MM.1S (cell line): ENCODE measurements around the gene MAPK11.

Experiments used
- DNase-seq: peaks from one replicate; pipeline ENCODE4 v3.0.0-alpha.2; 2015
- H2AFZ ChIP-seq: fragments of 300-600 bp; sonication (generic); 2 replicates; pipeline ENCODE4 v1.6.0; 2016; ENCODE audit warnings: antibody characterized with exemption, low read length
- H3F3A ChIP-seq: fragments of 300-600 bp; sonication (generic); 2 replicates; pipeline ENCODE4 v1.6.1; 2016; ENCODE audit warnings: mild to moderate bottlenecking, antibody characterized with exemption, low read length, moderate library complexity, mixed read lengths; ENCODE audit not compliant: insufficient read depth
- H3K27ac ChIP-seq: fragments of 300-600 bp; sonication (generic); 2 replicates; pipeline ENCODE4 v1.5.1; 2016; ENCODE audit warnings: mild to moderate bottlenecking, low read length
- H3K27me3 ChIP-seq: fragments of 300-600 bp; sonication (generic); replicated peaks from 2 replicates; pipeline ENCODE4 v1.6.0; 2016; ENCODE audit warnings: low read length; ENCODE audit not compliant: insufficient read depth
- H3K36me3 ChIP-seq: fragments of 300-600 bp; sonication (generic); replicated peaks from 2 replicates; pipeline ENCODE4 v1.6.1; 2016; ENCODE audit warnings: mild to moderate bottlenecking, low read length, mixed read lengths; ENCODE audit not compliant: insufficient read depth
- H3K4me1 ChIP-seq: fragments of 300-600 bp; sonication (generic); 2 replicates; pipeline ENCODE4 v1.6.1; 2016; ENCODE audit warnings: low read length, mixed read lengths
- H3K4me2 ChIP-seq: fragments of 300-600 bp; sonication (generic); 2 replicates; pipeline ENCODE4 v1.6.0; 2016; ENCODE audit warnings: low read depth, low read length
- H3K4me3 ChIP-seq: fragments of 300-600 bp; sonication (generic); 2 replicates; pipeline ENCODE4 v1.5.1; 2016; ENCODE audit warnings: low read length, mixed read lengths
- H3K79me2 ChIP-seq: fragments of 300-600 bp; sonication (generic); 2 replicates; pipeline ENCODE4 v1.6.1; 2016; ENCODE audit warnings: mixed run types, low read length, mixed read lengths
- H3K9ac ChIP-seq: fragments of 300-600 bp; sonication (generic); 2 replicates; pipeline ENCODE4 v1.6.1; 2016; ENCODE audit warnings: low read length, mixed read lengths
- H3K9me2 ChIP-seq: fragments of 300-600 bp; sonication (generic); replicated peaks from 2 replicates; pipeline ENCODE4 v1.6.1; 2016; ENCODE audit warnings: mild to moderate bottlenecking, low read length, mixed read lengths; ENCODE audit not compliant: insufficient read depth
- H3K9me3 ChIP-seq: fragments of 300-600 bp; sonication (generic); replicated peaks from 2 replicates; pipeline ENCODE4 v1.6.1; 2016; ENCODE audit warnings: mild to moderate bottlenecking, low read length, mixed read lengths; ENCODE audit not compliant: insufficient read depth
- H4K20me1 ChIP-seq: fragments of 300-600 bp; sonication (generic); 2 replicates; pipeline ENCODE4 v1.6.1; 2016; ENCODE audit warnings: mild to moderate bottlenecking, low read length, moderate library complexity, mixed read lengths; ENCODE audit not compliant: insufficient read depth
- CTCF ChIP-seq: fragments of 300-600 bp; sonication (generic); IDR thresholded peaks from 2 replicates; pipeline ENCODE4 v1.5.1; 2016; ENCODE audit warnings: antibody characterized with exemption, low read length, mixed read lengths
- EZH2 ChIP-seq: fragments of 300-600 bp; sonication (generic); optimal IDR thresholded peaks from 2 replicates; pipeline ENCODE3; 2017; ENCODE audit warnings: low read depth, mild to moderate bottlenecking, antibody characterized with exemption, low read length, mixed read lengths
- EZH2phosphoT487 ChIP-seq: fragments of 300-600 bp; sonication (generic); IDR thresholded peaks from 2 replicates; pipeline ENCODE4 v1.6.1; 2018; ENCODE audit warnings: antibody characterized with exemption, low read length

The MAPK11 gene

GRCh38 chr22:50311606-50312351, 41.6 kb upstream of the MAPK11 start:
- Histone ChIP-seq H4K20me1 (no peaks in the 10 kb centered on the region), H3K4me3 (no peak overlapping the region), H3K9me2 (no peaks in the 10 kb centered on the region), H2AFZ (no peak overlapping the region), H3K9me3 (no peaks in the 10 kb centered on the region), H3K27me3 (no peaks in the 10 kb centered on the region), H3K4me2 (no peak overlapping the region), H3K79me2 (peaks cover 14% of the 10 kb centered on the region), H3F3A (peaks cover 19% of the 10 kb centered on the region), H3K9ac (no peak overlapping the region), H3K4me1 (peaks cover 29% of the 10 kb centered on the region), H3K36me3 (no peaks in the 10 kb centered on the region), H3K27ac (no peak overlapping the region)
- no peak for DNase-seq
- TF ChIP-seq EZH2phosphoT487, result no peak
- no peak for TF ChIP-seq CTCF
- TF ChIP-seq EZH2, result no peak

GRCh38 chr22:50310949-50311444, 40.8 kb upstream of the MAPK11 start:
- no peaks in the 10 kb centered on the region for H4K20me1 ChIP-seq
- H3K4me2 ChIP-seq, result no peak overlapping the region
- no peaks in the 10 kb centered on the region for H3K27me3 ChIP-seq
- H3K9me2 ChIP-seq, result no peaks in the 10 kb centered on the region
- no peak overlapping the region for H3K9ac ChIP-seq
- H3K79me2 ChIP-seq, result peaks cover 22% of the 10 kb centered on the region
- H3K9me3 ChIP-seq, result no peaks in the 10 kb centered on the region
- H3K4me3 ChIP-seq, result no peak overlapping the region
- H3F3A ChIP-seq, result peaks cover 19% of the 10 kb centered on the region
- H3K36me3 ChIP-seq, result no peaks in the 10 kb centered on the region
- DNase-seq, result no peak
- H3K4me1 ChIP-seq, result peaks cover 32% of the 10 kb centered on the region
- no peak overlapping the region for H3K27ac ChIP-seq
- TF ChIP-seq CTCF (no peak), EZH2 (no peak), EZH2phosphoT487 (no peak)
- H2AFZ ChIP-seq, result no peak overlapping the region

GRCh38 chr22:50310031-50310722, 40.0 kb upstream of the MAPK11 start:
- Histone ChIP-seq H3F3A (peaks cover 16% of the 10 kb centered on the region), H3K36me3 (no peaks in the 10 kb centered on the region), H3K27me3 (no peaks in the 10 kb centered on the region), H3K4me3 (no peak overlapping the region), H3K79me2 (peaks cover 30% of the 10 kb centered on the region), H3K27ac (no peak overlapping the region), H3K4me1 (peaks cover 28% of the 10 kb centered on the region), H3K9me3 (no peaks in the 10 kb centered on the region), H4K20me1 (no peaks in the 10 kb centered on the region), H3K4me2 (no peak overlapping the region), H3K9ac (no peak overlapping the region), H3K9me2 (no peaks in the 10 kb centered on the region), H2AFZ (no peak overlapping the region)
- TF ChIP-seq CTCF (no peak), EZH2 (no peak)
- no peak for DNase-seq
